HepG2 (cell line): ENCODE measurements around the gene ARSH. TPM values are rescaled to one million over a fixed set of nuclear protein-coding genes. Genes with fewer than 3 reads are reported as not detected.

Experiments used
- ATAC-seq: fragments of 200-7000 bp; cut with Tn5 transposase; 3 replicates; pipeline ENCODE4 v1.9.1; 2020; ENCODE audit warnings: mild to moderate bottlenecking, moderate library complexity
- BruUV-seq: library from RNA; stranded (reverse); fragments of 400-500 nt; replicated peaks from 2 replicates; lab custom pipeline; 2021; lab: Mats Ljungman, UMichigan
- CTCF ChIA-PET: fragments of 300-600 bp; formaldehyde crosslinking; extraction: SDS; loops from one replicate; lab custom pipeline; 2021; ENCODE audit warnings: low total read pairs, inconsistent platforms, low intra/inter-chr PET ratio; lab: Yijun Ruan, JAX
- POLR2A ChIA-PET: fragments of 350-600 bp; sonication (Branson Sonifier 250); formaldehyde crosslinking; loops from one replicate; lab custom pipeline; 2020; ENCODE audit warnings: antibody characterized with exemption, inconsistent platforms; lab: Yijun Ruan, JAX
- DNase-seq: peaks from one replicate; pipeline ENCODE4 v3.0.0-alpha.2; 2015; ENCODE audit warnings: low spot score
- FAIRE-seq: peaks from 3 replicates; lab custom pipeline; 2011; peaks lifted over from hg19 to GRCh38; lab: Jason Lieb, UNC
- H2AFZ ChIP-seq: one replicate; pipeline ENCODE4 v1.6.1; 2011; ENCODE audit warnings: low read length, inconsistent platforms
- H3K27ac ChIP-seq: fragments of 300-600 bp; 3 replicates; pipeline ENCODE4 v1.8.0; 2011; ENCODE audit warnings: mixed run types, mild to moderate bottlenecking, mixed read lengths, low read length, inconsistent platforms; ENCODE audit not compliant: insufficient read depth; ENCODE audit errors: extremely low read length
- H3K27me3 ChIP-seq, 2 experiments: fragments of 200-600 bp in 1 of 2; 2 replicates in 1 of 2; 3 replicates in 1 of 2; pipeline versions ENCODE4 v1.6.0 to v1.8.0; 2011; ENCODE audit warnings: low read length in 2 of 2, mild to moderate bottlenecking in 2 of 2, moderate library complexity in 2 of 2, inconsistent platforms in 1 of 2; ENCODE audit not compliant: insufficient read depth in 2 of 2, control insufficient read depth in 1 of 2
- H3K36me3 ChIP-seq, 2 experiments: fragments of 200-600 bp in 1 of 2; replicated peaks in 1 of 2; 2 replicates in 1 of 2; 3 replicates in 1 of 2; pipeline versions ENCODE4 v1.5.1 to v1.8.0; 2011; ENCODE audit warnings: low read length in 2 of 2, inconsistent platforms in 1 of 2; ENCODE audit not compliant: insufficient read depth in 2 of 2, control insufficient read depth in 1 of 2
- H3K4me1 ChIP-seq: 2 replicates; pipeline ENCODE4 v1.5.1; 2012; ENCODE audit warnings: low read length, inconsistent platforms; ENCODE audit not compliant: insufficient read depth
- H3K4me2 ChIP-seq: 2 replicates; pipeline ENCODE4 v1.6.0; 2011; ENCODE audit warnings: low read depth, low read length, inconsistent platforms
- H3K4me3 ChIP-seq, 3 experiments: fragments of 200-600 bp in 1 of 3; sonication (generic), shearing (Covaris generic) in 1 of 3; replicated peaks in 1 of 3; 2 replicates each; pipeline ENCODE4 v1.5.1; 2011 to 2016; ENCODE audit warnings: low read length in 3 of 3, inconsistent platforms in 2 of 3, low read depth in 2 of 3, mild to moderate bottlenecking in 2 of 3, control low read depth in 1 of 3, mixed read lengths in 1 of 3; ENCODE audit not compliant: insufficient read depth in 1 of 3
- H3K79me2 ChIP-seq: one replicate; pipeline ENCODE4 v1.6.1; 2011; ENCODE audit warnings: low read length, inconsistent platforms; ENCODE audit not compliant: insufficient read depth
- H3K9ac ChIP-seq: 2 replicates; pipeline ENCODE4 v1.6.0; 2011; ENCODE audit warnings: mild to moderate bottlenecking, low read depth, low read length, inconsistent platforms; ENCODE audit not compliant: insufficient read depth
- H3K9me3 ChIP-seq: 2 replicates; pipeline ENCODE4 v1.5.1; 2012; ENCODE audit warnings: mild to moderate bottlenecking, low read length
- H4K20me1 ChIP-seq: 2 replicates; pipeline ENCODE4 v1.6.0; 2011; ENCODE audit warnings: inconsistent platforms, mild to moderate bottlenecking, low read length, moderate library complexity; ENCODE audit not compliant: insufficient read depth
- BRCA1 ChIP-seq: sonication (generic); formaldehyde crosslinking; IDR thresholded peaks from 2 replicates; pipeline ENCODE4 v1.4.0; 2020; ENCODE audit warnings: missing genetic modification reagents
- HNF4A ChIP-seq: sonication (generic); formaldehyde crosslinking; IDR thresholded peaks from 2 replicates; pipeline ENCODE4 v1.4.0; 2020; ENCODE audit warnings: missing genetic modification reagents
- KAT8 ChIP-seq: IDR thresholded peaks from 2 replicates; pipeline ENCODE4 v1.6.1; 2016; ENCODE audit warnings: missing genetic modification reagents, missing compliant biosample characterization
- MAFK ChIP-seq, 2 experiments: IDR thresholded peaks in 1 of 2; conservative IDR thresholded peaks in 1 of 2; 2 replicates each; pipeline ENCODE4 v1.6.1; 2011; ENCODE audit warnings: improper control_type of control experiment in 2 of 2, low read length in 2 of 2
- NR2C2 ChIP-seq: sonication (generic); formaldehyde crosslinking; IDR thresholded peaks from 2 replicates; pipeline ENCODE4 v1.4.0; 2020; ENCODE audit warnings: missing genetic modification reagents, mild to moderate bottlenecking, moderate library complexity, borderline replicate concordance
- SALL1 ChIP-seq: sonication (generic); formaldehyde crosslinking; IDR thresholded peaks from 2 replicates; pipeline ENCODE4 v1.8.0; 2022; ENCODE audit warnings: mild to moderate bottlenecking, missing genetic modification reagents
- SMC3 ChIP-seq: IDR thresholded peaks from 2 replicates; pipeline ENCODE4 v1.6.1; 2011; ENCODE audit warnings: low read length, improper control_type of control experiment
- ZBTB7A ChIP-seq: sonication (generic); formaldehyde crosslinking; IDR thresholded peaks from 2 replicates; pipeline ENCODE4 v1.8.0; 2022; ENCODE audit warnings: mild to moderate bottlenecking, missing genetic modification reagents
- ZFP1 ChIP-seq: IDR thresholded peaks from 2 replicates; pipeline ENCODE4 v1.6.1; 2016
- ZFP37 ChIP-seq: sonication (generic); formaldehyde crosslinking; IDR thresholded peaks from 2 replicates; pipeline ENCODE4 v1.4.0; 2020; ENCODE audit warnings: missing genetic modification reagents, borderline replicate concordance
- ZNF484 ChIP-seq: sonication (generic); formaldehyde crosslinking; IDR thresholded peaks from 2 replicates; pipeline ENCODE4 v1.5.1; 2020; ENCODE audit warnings: mild to moderate bottlenecking, low read depth, missing genetic modification reagents, borderline replicate concordance
- ZNF552 ChIP-seq: sonication (generic); formaldehyde crosslinking; IDR thresholded peaks from 2 replicates; pipeline ENCODE4 v1.9.0; 2022; ENCODE audit warnings: missing genetic modification reagents, mild to moderate bottlenecking, borderline replicate concordance
- ZNF614 ChIP-seq: IDR thresholded peaks from 2 replicates; pipeline ENCODE4 v1.6.1; 2018; ENCODE audit warnings: missing biosample characterization, missing genetic modification reagents, inconsistent platforms, borderline replicate concordance
- WGBS: methylation state at CpG from one replicate; pipeline ENCODE4 v1.1.6; 2017; ENCODE audit warnings: low lambda C conversion rate; 5-methylcytosine and 5-hydroxymethylcytosine counted together
- in situ Hi-C: cut with HindIII; loops from 2 replicates; pipeline ENCODE4 v1.10.0; 2017; ENCODE audit warnings: low pct_unique_long_range_greater_than_20kb; ENCODE audit not compliant: extremely low pct_ligation_motif_present
- intact Hi-C: fragments of 100-400 bp; cut with micrococcal nuclease; formaldehyde crosslinking; loops from one replicate; pipeline ENCODE4 v1.10.0; 2022; ENCODE audit not compliant: unreplicated experiment
- polyA plus RNA-seq, 8 experiments: library from polyadenylated mRNA; depleted of rRNA in 3 of 8; stranded (reverse) in 7 of 8; unstranded in 1 of 8; fragments of >200 nt; fragmentation: Illumina TruSeq in 4 of 8; extraction: Trizol in 4 of 8; gene quantifications; 2 replicates each; pipeline versions ENCODE4 v1.2.1 to v1.2.3, GENCODE V29; 2011 to 2016; ENCODE audit warnings: low read depth in 4 of 8, missing spikeins in 1 of 8, mixed read lengths in 1 of 8; ENCODE audit not compliant: insufficient read depth in 1 of 8
- total RNA-seq, 5 experiments: library from RNA; depleted of rRNA; stranded (reverse); fragments of >200 nt; fragmentation: Illumina TruSeq; extraction: Trizol; gene quantifications; 2 replicates each; pipeline ENCODE4 v1.2.3, GENCODE V29; 2016; ENCODE audit warnings: low read depth in 1 of 5
- TF ChIP-seq, protein P1 (sequence below): IDR thresholded peaks from 2 replicates; pipeline ENCODE4 v1.4.0; 2020; ENCODE audit warnings: mild to moderate bottlenecking, missing genetic modification reagents
- TF ChIP-seq, protein P2 (sequence below), 2 experiments: fragments of 450-650 bp in 1 of 2; sonication (generic) in 1 of 2; formaldehyde crosslinking; IDR thresholded peaks; 2 replicates each; pipeline versions ENCODE4 v1.5.0 to v1.8.0; 2020 to 2022; ENCODE audit warnings: mild to moderate bottlenecking in 1 of 2, missing genetic modification reagents in 1 of 2
- TF ChIP-seq, protein P3 (sequence below): sonication (generic); formaldehyde crosslinking; IDR thresholded peaks from 2 replicates; pipeline ENCODE4 v1.9.0; 2021; ENCODE audit warnings: missing genetic modification reagents, borderline replicate concordance

Gene ARSH
- total and polyA plus RNA-seq, 2 of the 13 experiments (the other 11 are each of a cell fraction or from before 2014, with no cell fraction given): not detected

- TF ChIP-seq, protein P1, sequence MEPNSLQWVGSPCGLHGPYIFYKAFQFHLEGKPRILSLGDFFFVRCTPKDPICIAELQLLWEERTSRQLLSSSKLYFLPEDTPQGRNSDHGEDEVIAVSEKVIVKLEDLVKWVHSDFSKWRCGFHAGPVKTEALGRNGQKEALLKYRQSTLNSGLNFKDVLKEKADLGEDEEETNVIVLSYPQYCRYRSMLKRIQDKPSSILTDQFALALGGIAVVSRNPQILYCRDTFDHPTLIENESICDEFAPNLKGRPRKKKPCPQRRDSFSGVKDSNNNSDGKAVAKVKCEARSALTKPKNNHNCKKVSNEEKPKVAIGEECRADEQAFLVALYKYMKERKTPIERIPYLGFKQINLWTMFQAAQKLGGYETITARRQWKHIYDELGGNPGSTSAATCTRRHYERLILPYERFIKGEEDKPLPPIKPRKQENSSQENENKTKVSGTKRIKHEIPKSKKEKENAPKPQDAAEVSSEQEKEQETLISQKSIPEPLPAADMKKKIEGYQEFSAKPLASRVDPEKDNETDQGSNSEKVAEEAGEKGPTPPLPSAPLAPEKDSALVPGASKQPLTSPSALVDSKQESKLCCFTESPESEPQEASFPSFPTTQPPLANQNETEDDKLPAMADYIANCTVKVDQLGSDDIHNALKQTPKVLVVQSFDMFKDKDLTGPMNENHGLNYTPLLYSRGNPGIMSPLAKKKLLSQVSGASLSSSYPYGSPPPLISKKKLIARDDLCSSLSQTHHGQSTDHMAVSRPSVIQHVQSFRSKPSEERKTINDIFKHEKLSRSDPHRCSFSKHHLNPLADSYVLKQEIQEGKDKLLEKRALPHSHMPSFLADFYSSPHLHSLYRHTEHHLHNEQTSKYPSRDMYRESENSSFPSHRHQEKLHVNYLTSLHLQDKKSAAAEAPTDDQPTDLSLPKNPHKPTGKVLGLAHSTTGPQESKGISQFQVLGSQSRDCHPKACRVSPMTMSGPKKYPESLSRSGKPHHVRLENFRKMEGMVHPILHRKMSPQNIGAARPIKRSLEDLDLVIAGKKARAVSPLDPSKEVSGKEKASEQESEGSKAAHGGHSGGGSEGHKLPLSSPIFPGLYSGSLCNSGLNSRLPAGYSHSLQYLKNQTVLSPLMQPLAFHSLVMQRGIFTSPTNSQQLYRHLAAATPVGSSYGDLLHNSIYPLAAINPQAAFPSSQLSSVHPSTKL: peak; percentile 53
- TF ChIP-seq ZFP1: no peak
- TF ChIP-seq SALL1: peak; percentile 25; the same call in 1 of the 2 replicates
- no peak for TF ChIP-seq ZNF614 (CRISPR knock-in tag)
- TF ChIP-seq MAFK (conservative IDR thresholded peaks at IDR 0.05 in 1 of 2, IDR thresholded peaks at IDR 0.05 in 1 of 2; ENCODE audit: low read length in 2 of 2): no peak
- TF ChIP-seq HNF4A (CRISPR knock-in tag): peak; percentile 63; the same call in 1 of the 2 replicates
- TF ChIP-seq, protein P2, sequence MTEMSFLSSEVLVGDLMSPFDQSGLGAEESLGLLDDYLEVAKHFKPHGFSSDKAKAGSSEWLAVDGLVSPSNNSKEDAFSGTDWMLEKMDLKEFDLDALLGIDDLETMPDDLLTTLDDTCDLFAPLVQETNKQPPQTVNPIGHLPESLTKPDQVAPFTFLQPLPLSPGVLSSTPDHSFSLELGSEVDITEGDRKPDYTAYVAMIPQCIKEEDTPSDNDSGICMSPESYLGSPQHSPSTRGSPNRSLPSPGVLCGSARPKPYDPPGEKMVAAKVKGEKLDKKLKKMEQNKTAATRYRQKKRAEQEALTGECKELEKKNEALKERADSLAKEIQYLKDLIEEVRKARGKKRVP (CRISPR knock-in tag; IDR thresholded peaks at IDR 0.05): no peak
- TF ChIP-seq, all 625 proteins: peak for 6
Observed at GRCh38 chrX:3006495-3006894, at the start of gene ARSH (continued).

- Histone ChIP-seq H3K79me2 (peaks cover 21% of the 10 kb centered on the region), H4K20me1 (no peaks in the 10 kb centered on the region), H3K36me3 (peaks cover 2 to 11% of the 10 kb centered on the region in 2 experiments; a peak in 2 of 5 replicates), H3K9me3 (no peaks in the 10 kb centered on the region), H3K4me2 (no peak overlapping the region), H3K9ac (no peak overlapping the region), H3K4me1 (peaks cover 23% of the 10 kb centered on the region), H3K4me3 (no peak overlapping the region), H3K27ac (no peak overlapping the region), H2AFZ (no peak overlapping the region), H3K27me3 (no peaks in the 10 kb centered on the region)
- WGBS: 97% methylated on average over 9 of the region's 9 CpGs
- no peak for DNase-seq
- no peak for ATAC-seq
- no peak for TF ChIP-seq KAT8 (CRISPR knock-in tag)
- no peak for TF ChIP-seq BRCA1 (CRISPR knock-in tag)
- no peak for TF ChIP-seq ZFP37 (CRISPR knock-in tag)
- no peak for TF ChIP-seq ZNF552 (CRISPR knock-in tag)
- no peak for TF ChIP-seq SMC3
- TF ChIP-seq ZBTB7A (CRISPR knock-in tag): no peak
- TF ChIP-seq, protein P3, sequence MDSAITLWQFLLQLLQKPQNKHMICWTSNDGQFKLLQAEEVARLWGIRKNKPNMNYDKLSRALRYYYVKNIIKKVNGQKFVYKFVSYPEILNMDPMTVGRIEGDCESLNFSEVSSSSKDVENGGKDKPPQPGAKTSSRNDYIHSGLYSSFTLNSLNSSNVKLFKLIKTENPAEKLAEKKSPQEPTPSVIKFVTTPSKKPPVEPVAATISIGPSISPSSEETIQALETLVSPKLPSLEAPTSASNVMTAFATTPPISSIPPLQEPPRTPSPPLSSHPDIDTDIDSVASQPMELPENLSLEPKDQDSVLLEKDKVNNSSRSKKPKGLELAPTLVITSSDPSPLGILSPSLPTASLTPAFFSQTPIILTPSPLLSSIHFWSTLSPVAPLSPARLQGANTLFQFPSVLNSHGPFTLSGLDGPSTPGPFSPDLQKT (CRISPR knock-in tag): no peak
- no peak for TF ChIP-seq NR2C2 (CRISPR knock-in tag)
- no peak for TF ChIP-seq ZNF484 (CRISPR knock-in tag)
- BruUV-seq: no TSS peak
- intact Hi-C loops (no loop called here), in situ Hi-C loops (no loop called here)
- CTCF ChIA-PET: no interaction called here
- POLR2A ChIA-PET: no interaction called here
- FAIRE-seq: no peak
Observed at GRCh38 chrX:2958199-2958598, 48.1 kb upstream of the ARSH start.
